Measurements from ENCODE around the gene MLST8. TPM values are rescaled to one million over a fixed set of nuclear protein-coding genes. Genes with fewer than 3 reads are reported as not detected.

MLST8 gene
- total RNA-seq, 1 donor from 2014 or later, result 38.7 TPM

DNA sequence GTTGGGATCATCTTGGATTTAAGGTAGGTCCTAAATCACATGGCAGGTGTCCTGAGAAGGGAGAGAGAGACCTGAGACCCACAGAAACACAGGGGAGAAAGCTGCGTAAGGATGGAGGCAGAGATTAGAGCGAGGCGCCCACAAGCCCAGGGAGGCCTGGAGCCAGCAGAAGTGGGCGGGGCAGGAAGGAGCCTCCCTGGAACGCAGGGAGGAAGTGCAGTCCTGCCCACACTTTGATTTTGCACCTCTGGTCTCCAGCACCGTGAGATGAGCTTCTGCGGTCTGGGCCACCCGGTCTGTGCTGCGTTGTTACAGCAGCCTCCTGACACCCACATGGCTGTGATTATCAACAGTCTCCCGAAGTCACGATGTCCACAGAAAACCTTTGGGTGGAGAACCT is 37.3 kb downstream of the MLST8 start:
- no peak overlapping the region for H3K4me3 Mint-ChIP-seq
- no peak for ATAC-seq (ENCODE audit: low read depth)
- POLR2A ChIA-PET, result interaction anchor here (2.3 kb wide), 1 partner anchor 9 kb away, joined by 7 read pairs; the partner anchor contains the start of gene ECI1
- DNase-seq, result no peak
- intact Hi-C loops (cut with micrococcal nuclease), result no loop called here
- no peaks in the 10 kb centered on the region for H3K27me3 Mint-ChIP-seq
- CTCF ChIA-PET, result no interaction called here
- H3K9me3 Mint-ChIP-seq, result no peaks in the 10 kb centered on the region
- TF ChIP-seq, protein P1, sequence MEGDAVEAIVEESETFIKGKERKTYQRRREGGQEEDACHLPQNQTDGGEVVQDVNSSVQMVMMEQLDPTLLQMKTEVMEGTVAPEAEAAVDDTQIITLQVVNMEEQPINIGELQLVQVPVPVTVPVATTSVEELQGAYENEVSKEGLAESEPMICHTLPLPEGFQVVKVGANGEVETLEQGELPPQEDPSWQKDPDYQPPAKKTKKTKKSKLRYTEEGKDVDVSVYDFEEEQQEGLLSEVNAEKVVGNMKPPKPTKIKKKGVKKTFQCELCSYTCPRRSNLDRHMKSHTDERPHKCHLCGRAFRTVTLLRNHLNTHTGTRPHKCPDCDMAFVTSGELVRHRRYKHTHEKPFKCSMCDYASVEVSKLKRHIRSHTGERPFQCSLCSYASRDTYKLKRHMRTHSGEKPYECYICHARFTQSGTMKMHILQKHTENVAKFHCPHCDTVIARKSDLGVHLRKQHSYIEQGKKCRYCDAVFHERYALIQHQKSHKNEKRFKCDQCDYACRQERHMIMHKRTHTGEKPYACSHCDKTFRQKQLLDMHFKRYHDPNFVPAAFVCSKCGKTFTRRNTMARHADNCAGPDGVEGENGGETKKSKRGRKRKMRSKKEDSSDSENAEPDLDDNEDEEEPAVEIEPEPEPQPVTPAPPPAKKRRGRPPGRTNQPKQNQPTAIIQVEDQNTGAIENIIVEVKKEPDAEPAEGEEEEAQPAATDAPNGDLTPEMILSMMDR (IDR thresholded peaks at IDR 0.05), result no peak
- H3K27ac Mint-ChIP-seq, result no peak overlapping the region
- H3K36me3 Mint-ChIP-seq (ENCODE audit: low read depth), result peaks cover 42% of the 10 kb centered on the region
- H3K4me1 Mint-ChIP-seq, result no peaks in the 10 kb centered on the region

DNA sequence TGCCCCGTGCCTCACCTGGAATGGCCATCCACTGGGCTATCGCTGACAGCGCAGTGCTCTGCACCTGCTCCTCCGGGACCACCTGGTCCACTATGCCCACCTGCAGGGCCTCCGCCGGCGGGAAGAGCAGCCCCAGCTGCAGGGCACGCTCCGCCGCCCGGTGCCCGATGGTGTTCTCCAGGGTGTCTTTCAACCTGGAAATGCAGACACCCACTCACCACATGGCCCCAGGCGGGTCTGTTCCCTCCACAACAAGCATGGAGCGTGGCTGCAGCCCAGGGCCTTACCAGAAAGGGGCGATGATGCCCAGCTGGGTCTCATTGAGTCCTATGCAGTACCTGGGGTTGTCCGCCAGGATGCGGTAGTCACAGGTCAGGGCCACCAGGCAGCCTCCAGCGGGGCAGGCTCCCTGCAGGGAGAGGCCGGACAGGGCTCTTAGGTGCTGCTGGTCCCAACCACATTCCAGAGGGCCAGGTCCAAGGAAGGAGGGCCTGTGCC is 37.8 kb downstream of the MLST8 start:
- Mint-ChIP-seq H3K27me3 (no peaks in the 10 kb centered on the region), H3K4me3 (no peak overlapping the region), H3K36me3 (ENCODE audit: low read depth) (peaks cover 42% of the 10 kb centered on the region), H3K4me1 (no peaks in the 10 kb centered on the region), H3K9me3 (no peaks in the 10 kb centered on the region), H3K27ac (no peak overlapping the region)
- TF ChIP-seq, protein P1 (IDR thresholded peaks at IDR 0.05), result no peak
- ChIA-PET CTCF (no interaction called here), POLR2A (no interaction called here)
- no peak for DNase-seq
- no peak for ATAC-seq (ENCODE audit: low read depth)
- intact Hi-C loops (cut with micrococcal nuclease), result no loop called here

GRCh38 chr16:2243781-2244180 is 38.5 kb downstream of the MLST8 start:
- Mint-ChIP-seq H3K27ac (no peak overlapping the region), H3K4me3 (no peak overlapping the region), H3K9me3 (no peaks in the 10 kb centered on the region), H3K4me1 (no peaks in the 10 kb centered on the region), H3K27me3 (no peaks in the 10 kb centered on the region), H3K36me3 (ENCODE audit: low read depth) (peaks cover 42% of the 10 kb centered on the region)
- POLR2A ChIA-PET, result no interaction called here
- DNase-seq (no peak), ATAC-seq (ENCODE audit: low read depth) (no peak)
- CTCF ChIA-PET, result no interaction called here
- TF ChIP-seq, protein P1 (IDR thresholded peaks at IDR 0.05), result no peak
- intact Hi-C loops (cut with micrococcal nuclease), result no loop called here

DNA sequence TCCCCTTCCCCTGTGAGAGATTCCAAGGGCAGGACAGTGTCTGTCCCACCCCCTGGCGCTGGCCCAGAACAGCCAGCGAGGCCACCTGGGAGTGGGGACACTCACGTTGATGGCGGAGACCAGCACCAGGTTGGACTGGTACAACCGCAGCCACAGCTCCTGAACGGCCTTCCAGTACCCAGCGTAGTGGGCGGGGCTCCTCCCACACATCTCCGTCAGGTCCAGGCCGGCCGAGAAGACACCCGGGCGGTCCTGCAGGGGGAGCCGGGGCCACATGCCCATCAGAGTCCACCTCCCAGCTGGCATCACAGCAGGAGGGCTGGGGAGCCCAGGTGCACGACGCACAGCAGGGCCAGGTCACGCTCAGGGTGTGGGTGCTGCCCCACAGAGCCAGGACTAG is 39.0 kb downstream of the MLST8 start:
- POLR2A ChIA-PET, result no interaction called here

GRCh38 chr16:2244926-2245795 is 39.9 kb downstream of the MLST8 start:
- H3K4me1 Mint-ChIP-seq, result peaks cover 3% of the 10 kb centered on the region
- CTCF ChIA-PET, result no interaction called here
- ATAC-seq (ENCODE audit: low read depth) (no peak), DNase-seq (no peak)
- H3K36me3 Mint-ChIP-seq (ENCODE audit: low read depth), result peaks cover 36% of the 10 kb centered on the region
- H3K27ac Mint-ChIP-seq, result no peak overlapping the region
- H3K9me3 Mint-ChIP-seq, result no peaks in the 10 kb centered on the region
- TF ChIP-seq, protein P1 (IDR thresholded peaks at IDR 0.05), result no peak
- no peaks in the 10 kb centered on the region for H3K27me3 Mint-ChIP-seq
- POLR2A ChIA-PET, result no interaction called here
- H3K4me3 Mint-ChIP-seq, result no peak overlapping the region
- intact Hi-C loops (cut with micrococcal nuclease), result no loop called here

More for the DNA sequence above, 39.0 kb downstream of the MLST8 start:
- H3K27me3 Mint-ChIP-seq, result no peaks in the 10 kb centered on the region
- CTCF ChIA-PET, result no interaction called here
- ATAC-seq (ENCODE audit: low read depth) (no peak), DNase-seq (no peak)
- no peak overlapping the region for H3K4me3 Mint-ChIP-seq
- no peaks in the 10 kb centered on the region for H3K9me3 Mint-ChIP-seq
- TF ChIP-seq, protein P1 (IDR thresholded peaks at IDR 0.05), result no peak
- no peak overlapping the region for H3K27ac Mint-ChIP-seq
- peaks cover 42% of the 10 kb centered on the region for H3K36me3 Mint-ChIP-seq (ENCODE audit: low read depth)
- intact Hi-C loops (cut with micrococcal nuclease), result no loop called here
- H3K4me1 Mint-ChIP-seq, result no peaks in the 10 kb centered on the region
